Embryonic facial prominence (tissue), 1 donor: Measurements from ENCODE around the gene AFAP1.

Experiments
- DNase-seq: peaks from one replicate; pipeline ENCODE4 v3.0.0-alpha.2; 2016; ENCODE audit errors: extremely low spot score

AFAP1 gene

DNA sequence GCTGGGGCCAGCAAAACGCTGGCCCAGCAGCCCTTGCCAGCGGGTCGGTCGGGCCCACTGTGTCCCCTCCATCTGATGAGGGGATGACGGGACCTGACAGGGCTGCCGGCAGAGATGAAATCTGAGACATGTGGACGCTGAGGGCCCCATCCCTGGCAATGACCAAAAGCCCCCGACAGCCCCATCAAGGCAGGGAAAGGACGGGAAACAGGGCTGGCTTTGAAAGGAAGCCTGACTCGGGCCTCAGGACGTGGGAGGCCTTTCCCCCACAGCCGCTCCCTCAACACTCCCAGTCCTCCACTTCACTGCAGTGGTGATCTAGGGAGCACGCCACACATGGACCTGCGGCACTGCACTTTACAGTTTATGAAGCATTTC is 202.4 kb downstream of the AFAP1 start:
- DNase-seq: no peak

DNA sequence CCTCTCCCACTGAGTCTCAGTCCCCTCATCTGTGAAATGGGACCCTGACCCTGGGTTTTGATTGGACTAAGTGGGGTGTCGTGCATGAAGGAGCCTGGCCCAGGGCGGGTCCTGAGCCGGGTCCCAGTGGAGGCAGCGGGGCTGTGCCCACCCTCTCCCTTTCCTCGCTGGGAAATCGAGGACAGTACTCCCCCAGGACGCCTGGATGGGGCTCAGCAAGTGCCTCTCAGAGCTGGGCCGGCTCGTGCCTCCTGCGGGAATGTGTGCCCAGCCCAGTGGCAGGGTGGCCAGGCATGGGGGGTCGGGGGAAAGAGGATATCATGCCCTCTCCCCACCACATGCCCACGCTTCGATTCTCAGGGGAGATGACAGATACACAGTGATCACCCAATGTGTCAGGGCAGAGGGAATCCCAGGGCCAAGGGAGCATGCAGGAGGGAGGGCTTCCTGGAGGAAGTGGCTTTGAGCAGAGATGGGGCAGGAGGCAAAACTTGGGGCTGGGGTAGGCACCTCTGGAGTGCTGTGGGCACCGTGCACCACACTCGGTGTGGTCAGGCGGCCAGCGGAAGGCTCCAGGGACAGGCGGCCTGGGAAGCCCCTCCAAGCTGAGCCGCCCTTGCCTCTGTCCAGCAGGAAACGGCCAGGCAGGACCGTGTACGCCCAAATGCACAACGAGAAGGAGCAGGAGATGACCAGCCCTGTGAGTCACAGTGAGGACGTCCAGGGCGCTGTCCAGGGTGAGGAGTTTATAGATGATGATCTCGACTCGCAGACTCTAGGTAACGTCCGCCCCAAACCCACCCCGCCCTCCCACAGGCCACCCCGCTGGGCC is 203.0 kb downstream of the AFAP1 start:
- DNase-seq: no peak

DNA sequence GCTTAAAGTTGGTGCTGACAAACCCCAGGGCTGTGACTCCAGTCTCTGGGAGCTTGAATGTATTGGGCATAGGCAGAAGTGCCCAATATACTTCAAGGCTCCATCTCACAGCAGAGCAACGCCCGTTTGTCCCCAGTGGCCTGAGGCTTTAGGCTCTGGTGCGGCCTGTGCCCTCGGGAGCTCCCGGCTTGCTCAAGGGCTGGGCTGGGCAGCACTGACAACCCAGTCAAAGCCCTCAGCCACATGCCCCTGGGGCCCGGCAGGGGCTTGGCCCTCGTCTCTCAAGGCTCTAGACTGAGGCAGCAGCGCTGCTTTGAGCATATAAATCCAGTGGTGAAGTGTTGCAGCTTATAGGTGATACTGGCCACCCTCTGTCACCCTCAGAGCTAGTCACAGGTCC is 203.7 kb downstream of the AFAP1 start:
- no peak for DNase-seq

DNA sequence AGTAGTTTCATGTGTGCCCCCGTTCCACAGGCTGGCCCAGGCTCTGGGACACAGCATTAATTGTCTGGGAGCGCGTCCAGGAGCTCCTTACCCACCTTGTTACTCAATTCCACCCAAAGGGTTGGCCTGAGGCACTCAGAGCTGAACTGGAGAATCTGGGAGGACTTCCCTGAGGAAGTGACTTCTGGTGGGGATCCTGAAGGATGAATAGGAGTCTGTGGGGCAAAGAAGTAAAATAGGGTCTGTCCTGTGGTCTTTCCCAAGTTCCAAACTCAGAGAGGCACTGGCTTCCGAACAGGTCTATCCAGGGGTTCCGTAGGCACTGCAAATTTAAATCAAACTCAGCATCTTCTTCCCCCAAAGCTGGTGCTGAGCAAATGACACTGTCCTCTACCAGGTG is 204.3 kb downstream of the AFAP1 start:
- DNase-seq: no peak

DNA sequence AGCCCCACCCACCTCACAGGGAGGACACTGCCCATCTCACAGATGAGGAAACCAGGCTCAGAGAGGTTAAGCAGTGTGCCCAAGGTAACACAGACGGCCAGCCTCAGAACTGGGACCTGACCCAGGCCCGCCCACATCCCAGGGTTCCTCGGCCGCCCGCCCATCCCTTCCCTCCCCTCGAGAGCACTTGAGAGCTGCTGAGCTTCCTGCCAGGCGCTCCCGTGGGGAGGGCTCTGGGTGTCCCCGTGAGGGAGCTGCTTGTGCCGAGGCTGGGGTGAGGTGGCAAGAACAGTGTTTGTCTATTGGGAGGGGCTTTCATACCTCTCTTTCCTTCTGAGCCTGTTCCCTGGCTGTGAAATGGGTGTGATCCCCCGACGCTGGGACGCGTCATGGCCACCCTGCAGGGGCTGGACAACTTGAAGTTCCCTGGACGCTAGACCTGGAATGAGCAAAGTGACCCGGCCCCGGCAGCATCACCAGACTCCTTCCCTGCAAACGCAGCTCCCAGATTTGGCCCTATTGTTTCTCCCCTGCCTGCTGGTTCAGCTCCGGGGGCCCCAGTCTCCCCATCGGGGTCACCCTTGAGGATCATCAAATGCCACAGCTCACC is 204.9 kb downstream of the AFAP1 start:
- no peak for DNase-seq

DNA sequence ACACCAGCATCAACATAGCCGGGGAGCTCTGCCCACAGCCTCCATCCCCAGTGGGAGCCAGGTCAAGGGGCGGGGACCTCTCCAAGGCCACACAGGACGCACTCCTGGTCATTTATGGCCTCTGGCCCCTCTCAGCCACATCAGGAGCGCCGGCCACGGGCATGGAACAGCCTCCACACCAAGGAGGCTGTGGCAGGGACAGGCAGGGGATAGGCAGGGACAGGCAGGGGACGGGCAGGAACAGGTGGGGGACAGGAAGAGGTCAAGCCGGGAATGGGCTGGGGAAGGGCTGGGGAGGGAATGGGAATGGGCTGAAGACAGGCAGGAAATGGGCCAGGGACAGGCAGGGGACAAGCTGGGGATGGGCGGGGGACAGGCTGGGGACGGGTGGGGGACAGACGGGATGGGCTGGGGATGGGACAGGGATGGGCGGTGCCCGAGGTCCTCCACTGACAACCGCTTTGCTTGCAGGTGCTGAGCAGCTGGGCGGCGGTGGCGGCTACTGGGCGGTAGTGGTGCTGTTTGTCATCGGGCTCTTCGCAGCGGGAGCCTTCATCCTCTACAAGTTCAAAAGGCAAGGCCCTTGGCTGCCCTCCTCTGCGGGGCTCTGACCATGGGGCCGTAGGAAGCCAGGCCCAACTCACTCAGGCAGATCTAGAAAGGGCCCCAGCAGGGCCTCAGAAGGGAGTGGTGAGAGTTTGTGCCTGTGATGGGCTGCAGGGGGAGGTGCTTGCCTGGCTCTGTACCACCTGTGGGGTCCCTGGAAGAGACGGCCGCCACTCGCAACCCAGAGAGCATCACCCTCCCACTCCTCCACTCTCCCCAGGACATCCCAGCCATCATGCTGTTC is 205.6 kb downstream of the AFAP1 start:
- DNase-seq: no peak

DNA sequence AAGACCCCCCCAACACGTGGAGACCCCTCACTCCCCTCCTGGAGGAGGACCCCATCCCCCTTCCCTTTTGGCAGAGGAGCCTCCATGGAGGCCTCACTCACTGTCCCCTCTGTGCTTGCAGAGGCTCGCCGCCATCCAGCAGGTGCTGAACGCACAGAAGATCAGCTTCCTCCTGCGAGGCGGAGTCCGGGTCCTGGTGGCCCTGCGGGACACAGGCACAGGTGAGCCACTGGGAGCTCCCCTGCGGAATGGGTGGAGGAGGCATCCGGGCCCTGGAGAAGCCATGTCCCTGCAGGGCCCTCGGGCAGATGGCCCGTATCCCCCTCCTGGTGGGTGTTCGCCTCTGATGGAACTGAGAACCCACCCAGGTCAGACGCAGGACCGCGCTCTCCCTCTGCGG is 206.5 kb downstream of the AFAP1 start:
- DNase-seq: no peak

DNA sequence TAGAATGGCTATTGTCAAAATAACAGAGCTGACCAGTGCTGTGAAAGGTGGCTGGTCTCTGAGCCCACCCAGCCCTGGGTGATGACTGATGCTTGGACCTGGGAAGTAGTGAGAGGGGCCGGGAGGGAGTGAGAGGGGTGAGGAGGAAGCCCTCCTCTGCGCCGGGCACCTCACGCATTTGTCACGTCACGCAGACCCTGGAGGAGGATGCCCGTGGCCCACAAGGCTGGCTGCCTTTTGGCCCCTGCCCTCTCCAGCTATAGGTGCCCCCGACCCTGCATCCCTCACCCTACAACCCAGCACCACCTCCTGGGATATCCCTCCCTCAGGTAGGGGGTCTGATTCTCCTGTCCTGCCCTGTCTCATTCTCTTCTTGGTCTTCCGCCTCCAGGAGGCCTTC is 207.4 kb downstream of the AFAP1 start:
- no peak for DNase-seq

DNA sequence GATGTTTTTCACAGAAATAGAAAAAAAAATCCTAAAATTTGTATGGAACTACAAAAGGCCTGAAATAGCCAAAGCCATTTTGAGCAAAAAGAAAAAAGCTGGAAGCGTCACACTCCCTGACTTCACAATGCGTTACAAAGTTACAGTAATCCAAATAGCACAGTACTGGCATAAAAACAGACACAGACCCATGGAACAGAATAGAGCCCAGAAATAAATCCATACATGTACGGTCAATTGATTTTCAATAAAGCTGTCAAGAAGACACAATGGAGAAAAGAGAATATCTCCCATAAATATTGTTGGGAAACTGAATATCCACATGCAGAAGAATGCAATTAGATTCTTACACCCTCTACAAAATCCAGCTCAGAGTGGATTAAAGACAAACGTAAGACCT is 208.2 kb downstream of the AFAP1 start:
- DNase-seq: no peak

DNA sequence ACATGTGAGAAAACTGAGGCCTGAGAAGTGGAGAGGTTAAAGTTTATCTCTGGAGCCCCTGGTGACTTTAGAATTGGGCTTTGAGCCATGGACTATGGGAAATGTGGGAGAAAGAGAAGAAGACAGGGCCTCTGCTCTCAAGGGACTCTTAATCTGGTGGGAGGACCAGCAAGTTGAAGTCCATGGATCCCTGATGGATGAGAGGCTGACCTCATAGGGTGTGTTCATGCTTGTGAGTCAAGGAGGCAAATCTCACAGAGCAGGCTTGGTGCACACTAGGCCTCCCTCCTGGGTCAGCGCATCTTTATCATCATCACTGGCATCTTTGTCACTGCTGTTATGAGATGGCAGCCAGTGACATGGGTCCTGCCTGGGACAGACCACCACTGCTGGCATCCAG is 211.9 kb downstream of the AFAP1 start:
- DNase-seq: no peak

DNA sequence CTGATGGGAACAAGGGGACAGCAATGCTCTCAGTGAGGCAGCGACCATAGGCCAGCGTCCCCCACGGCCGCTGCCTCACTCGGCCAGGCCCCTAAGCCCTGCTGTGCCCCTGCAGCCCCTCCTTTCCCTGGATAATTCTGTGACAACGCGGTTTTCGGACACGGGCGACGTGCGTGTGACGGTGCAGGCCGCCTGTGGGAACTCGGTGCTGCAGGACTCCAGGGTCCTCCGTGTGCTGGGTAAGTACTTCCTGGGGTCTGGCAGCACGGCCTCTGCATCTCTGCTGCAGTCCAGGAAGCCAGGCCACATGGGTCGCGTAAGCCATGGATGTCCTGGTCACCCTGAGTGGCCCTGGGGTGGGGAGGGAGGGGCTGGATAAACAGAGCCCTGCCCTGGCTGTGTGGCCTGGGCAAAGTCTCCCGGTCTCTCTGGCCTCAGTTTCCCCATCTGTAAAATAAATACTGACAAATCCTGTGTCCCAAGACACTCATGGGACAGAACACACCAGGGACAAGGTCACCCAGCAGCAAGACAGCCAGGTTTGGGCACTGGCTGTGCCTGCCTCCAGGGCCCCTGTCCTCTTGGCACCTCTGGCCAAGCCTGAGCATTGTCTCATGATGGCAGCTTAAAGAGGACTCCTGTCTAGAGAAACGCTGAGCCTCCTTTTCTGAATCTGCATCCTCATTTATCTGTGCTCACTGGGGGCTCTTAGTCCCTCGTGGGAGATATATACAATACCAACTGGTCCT is 212.8 kb downstream of the AFAP1 start:
- no peak for DNase-seq

DNA sequence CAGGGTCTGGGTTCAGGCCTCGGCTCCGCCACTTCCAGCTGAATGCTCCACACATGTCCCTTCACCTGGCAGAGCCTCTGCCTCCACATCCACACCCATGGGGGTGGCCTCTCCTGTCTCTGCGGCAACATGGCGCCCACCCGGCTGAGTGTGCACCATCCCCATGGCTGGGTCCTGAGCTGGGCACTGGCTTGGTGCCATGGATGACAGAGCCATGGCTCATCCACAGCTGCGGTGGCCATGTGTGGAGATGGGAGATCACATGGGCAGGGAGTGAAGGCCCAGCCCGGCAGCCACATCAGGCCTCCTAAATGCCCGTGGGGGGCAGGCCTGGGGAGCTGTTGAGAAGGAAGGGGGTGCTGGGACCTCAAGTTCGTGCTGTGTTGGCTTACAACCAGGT is 213.7 kb downstream of the AFAP1 start:
- DNase-seq: no peak

DNA sequence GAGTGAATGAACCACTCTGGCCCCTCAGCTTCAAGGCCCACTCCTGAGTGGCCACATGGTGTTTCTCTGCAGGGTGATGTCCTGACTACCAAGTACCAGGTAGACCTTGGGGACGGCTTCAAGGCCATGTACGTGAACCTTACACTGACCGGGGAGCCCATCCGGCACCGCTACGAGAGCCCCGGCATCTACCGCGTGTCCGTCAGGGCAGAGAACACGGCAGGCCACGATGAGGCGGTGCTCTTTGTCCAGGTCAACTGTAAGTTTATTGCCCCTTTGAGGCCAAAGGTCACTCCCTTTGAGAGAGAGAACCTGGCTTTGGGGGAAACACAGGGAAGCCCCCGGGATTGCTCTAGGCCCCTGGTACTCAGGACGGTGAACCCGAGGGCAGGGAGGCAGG is 216.0 kb downstream of the AFAP1 start:
- DNase-seq: no peak

DNA sequence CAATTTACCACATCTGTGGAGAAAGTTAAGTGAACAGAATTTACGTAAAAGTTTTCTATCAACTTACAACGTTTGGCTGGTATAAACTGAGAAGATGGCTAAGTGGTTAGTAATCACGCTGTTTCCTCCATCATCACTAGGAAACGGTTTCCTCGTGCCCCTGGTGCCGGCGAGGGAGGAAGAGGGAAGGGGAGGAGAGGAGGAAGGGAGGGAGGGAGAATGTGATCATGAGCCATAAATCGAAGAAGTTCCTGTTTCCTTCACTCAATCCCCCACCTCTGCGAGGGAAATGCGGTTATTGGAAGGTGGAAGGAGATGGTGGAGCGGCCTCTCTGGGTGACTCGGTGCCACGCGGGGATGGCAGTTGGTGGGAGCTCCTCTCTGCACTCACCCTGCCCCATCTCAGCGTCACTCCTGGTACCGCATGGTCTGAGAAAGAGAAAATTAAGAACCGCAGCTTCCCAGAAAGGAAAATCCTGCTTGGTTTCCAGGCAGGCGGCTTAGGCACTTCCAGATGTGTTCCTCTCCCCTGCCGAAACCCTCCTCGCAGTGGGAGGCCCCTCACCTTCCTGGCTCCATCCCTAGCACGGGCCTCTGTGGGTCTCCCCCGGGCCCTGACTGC is 216.8 kb downstream of the AFAP1 start:
- DNase-seq: peak; percentile 55

DNA sequence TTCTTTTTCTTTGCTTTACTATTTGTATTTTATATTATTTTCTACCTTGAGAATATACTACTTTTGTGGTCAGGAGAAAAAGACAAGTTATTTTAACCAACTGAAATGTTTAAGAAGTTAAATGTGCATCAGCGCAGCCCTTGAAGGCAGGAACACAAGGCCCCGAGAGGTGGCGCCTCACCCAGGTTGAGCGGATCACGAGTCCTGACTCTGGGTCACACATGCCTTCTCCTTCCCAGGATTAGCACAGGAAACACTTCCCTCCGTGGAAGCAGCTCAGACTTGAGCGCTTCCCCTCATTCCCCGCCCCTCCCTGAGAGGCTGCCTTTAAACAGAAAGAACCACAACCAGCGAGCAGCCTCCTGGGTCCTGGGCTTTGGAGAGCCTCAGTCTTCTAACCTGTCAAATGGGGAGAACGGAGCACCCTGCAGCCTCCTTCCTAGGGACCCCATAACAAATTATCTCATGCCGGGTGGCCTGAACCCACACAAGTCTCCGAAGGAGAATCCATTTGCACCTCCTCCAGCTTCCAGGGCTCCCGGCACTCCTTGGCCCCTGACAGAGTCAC is 217.6 kb downstream of the AFAP1 start:
- no peak for DNase-seq

DNA sequence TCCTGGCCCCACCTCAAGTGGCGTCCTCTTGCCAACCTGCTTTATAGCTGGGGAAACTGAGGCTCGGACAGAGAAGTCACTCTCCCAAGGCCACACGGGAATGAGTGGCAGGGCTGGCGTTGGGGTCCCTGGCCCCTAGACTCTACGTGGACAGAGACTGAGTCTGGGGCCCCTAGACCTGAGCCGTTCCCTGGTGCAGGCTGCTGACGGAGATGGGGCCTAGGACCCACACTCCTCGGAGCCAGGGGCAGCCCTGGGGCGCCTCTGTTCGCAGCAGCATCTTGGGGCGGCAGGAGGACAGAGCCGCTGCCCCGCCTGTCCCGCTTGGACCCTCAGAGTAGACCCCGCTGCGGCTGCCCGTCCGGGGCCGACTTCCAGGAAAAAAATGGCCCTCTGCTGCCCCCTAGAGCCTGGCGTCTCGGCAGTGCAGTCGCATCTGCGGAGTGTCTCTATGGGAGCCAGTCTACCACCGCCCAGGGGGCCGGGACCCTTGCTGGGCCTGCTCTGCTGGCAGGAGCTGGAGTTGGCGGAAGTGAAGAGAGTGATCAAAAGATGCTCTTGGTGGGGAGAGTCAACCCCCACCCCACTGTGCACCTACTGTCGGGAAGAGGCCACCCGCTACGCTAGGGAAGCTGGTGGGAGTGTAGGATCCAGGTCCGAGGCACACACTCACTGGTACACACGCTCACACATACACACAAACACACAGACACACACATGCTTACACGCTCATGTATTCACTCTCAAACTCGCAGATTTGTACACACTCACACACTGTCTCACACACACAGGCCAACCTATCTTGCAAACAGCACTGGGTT is 220.1 kb downstream of the AFAP1 start:
- peak; percentile 18 for DNase-seq

DNA sequence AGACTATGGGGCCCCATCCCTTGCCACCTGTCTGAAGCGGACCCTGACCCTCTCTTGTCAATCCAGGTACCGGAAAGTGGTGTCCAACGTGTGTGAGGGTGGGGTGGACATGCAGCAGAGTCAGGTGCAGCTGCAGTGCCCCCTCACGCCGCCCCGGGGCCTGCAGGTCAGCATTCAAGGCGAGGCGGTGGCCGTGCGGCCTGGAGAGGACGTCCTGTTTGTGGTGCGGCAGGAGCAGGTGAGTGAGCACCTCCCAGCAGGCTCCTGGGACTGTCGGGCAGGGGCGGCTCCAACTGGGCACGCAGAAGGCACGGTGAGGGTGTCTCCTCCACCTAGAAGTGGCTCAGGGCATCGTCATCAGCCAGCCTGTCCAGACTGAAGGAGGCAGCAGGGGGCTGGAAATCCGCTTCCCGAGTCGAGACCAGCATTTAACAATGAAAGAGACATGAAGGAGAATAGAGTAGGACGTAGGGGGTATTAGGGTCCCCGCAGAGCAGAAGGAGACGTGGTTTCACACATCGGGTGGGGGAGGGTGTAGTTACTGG is 221.6 kb downstream of the AFAP1 start:
- no peak for DNase-seq

DNA sequence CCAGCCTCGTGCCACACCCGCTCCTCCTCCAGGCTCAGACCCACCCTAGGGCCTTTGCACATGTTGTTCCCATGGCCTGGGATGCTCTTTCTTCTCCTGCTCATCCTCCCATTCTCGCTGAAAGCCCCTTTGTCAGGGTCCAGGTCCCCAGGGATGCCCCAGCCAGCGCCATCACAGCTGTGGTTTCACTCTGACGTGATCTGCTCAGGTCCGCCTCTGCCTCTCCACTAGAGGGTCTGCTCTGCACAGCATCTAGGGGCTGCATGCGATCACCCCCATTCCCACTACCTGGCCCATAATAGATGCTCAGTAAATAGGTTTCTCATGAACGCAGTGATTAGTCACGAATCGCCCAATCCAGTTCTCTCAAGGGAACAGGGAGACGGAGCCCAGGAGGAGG is 222.5 kb downstream of the AFAP1 start:
- DNase-seq: no peak

DNA sequence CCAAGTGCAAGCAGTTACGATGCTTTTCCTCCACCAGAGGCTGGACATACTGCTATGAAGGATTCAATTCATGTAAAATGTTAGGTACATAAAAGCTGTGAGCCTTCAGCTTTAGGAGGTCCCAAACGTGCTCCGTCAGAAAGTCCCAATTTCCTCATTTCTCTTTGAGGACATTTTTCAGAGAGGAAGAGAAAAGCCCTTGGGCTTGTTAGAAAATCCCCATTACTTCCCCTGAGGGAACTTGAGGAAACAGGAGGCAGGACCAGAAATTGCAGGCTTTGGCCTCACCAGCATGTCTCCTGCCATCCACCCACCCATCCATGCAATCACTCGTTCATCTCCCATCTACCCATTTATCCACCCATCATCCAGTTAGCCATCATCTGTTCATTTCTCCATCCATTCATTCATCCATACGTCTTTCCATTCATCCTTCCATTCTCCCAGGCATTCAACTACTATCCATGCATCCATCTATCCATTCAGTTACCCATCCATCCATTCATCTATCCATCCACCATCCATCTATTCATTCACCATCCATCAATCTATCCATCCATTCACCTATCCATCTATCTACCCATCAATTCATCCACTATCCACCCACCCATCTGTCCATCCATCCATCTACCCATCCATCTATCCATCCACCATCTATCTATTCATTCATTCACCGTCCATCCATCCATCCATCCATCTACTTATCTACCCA is 223.5 kb downstream of the AFAP1 start:
- DNase-seq: no peak
